ENCODE data around the gene GRIK3.

GRCh38 chr1:37034121-37035013 lies at the start of gene GRIK3:
- no peak for TF ChIP-seq POLR2A (IDR thresholded peaks at IDR 0.05)
- TF ChIP-seq, protein P1, sequence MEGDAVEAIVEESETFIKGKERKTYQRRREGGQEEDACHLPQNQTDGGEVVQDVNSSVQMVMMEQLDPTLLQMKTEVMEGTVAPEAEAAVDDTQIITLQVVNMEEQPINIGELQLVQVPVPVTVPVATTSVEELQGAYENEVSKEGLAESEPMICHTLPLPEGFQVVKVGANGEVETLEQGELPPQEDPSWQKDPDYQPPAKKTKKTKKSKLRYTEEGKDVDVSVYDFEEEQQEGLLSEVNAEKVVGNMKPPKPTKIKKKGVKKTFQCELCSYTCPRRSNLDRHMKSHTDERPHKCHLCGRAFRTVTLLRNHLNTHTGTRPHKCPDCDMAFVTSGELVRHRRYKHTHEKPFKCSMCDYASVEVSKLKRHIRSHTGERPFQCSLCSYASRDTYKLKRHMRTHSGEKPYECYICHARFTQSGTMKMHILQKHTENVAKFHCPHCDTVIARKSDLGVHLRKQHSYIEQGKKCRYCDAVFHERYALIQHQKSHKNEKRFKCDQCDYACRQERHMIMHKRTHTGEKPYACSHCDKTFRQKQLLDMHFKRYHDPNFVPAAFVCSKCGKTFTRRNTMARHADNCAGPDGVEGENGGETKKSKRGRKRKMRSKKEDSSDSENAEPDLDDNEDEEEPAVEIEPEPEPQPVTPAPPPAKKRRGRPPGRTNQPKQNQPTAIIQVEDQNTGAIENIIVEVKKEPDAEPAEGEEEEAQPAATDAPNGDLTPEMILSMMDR (IDR thresholded peaks at IDR 0.05), result no peak

Data from right lobe of liver (tissue), 4 donors.